Stimulated activated CD4-positive, alpha-beta T cell treated with anti-CD3 and anti-CD28 coated beads, TNF-alpha, amount 100 ng/mL, for 24 hours (primary cell): ENCODE measurements around the gene SLC66A1.
A peak's percentile ranks its signal among the peaks of the same experiment; 100 is the strongest.

Source experiments
- DNase-seq, 3 experiments: peaks; one replicate each; pipeline ENCODE4 v3.0.0-alpha.2; 2020; ENCODE audit warnings: low read depth in 3 of 3

The SLC66A1 gene

DNA sequence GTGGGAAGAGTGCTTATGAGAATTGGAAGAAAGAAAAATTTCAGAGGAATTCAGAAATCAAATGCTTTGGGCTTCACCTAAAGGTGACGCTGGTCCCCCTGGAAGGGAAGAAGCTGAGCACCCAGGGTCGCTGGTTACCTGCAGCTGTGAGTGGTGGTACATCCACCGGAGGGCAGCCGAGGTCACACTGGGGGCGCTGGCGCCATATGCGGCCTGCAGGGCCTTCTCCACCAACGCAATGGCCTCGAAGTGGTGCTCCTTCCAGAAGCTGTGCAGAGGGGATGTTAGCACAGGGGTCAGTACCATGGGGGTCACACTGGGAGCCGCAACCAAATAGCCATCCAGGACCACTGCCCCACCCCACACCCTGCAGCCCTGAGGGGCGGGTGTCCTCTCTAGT lies 6.2 kb upstream of the SLC66A1 start:
- no peak for DNase-seq

GRCh38 chr1:19306941-19307340 lies 5.2 kb upstream of the SLC66A1 start:
- no peak for DNase-seq

GRCh38 chr1:19307794-19308508 lies 4.2 kb upstream of the SLC66A1 start:
- DNase-seq: no peak

DNA sequence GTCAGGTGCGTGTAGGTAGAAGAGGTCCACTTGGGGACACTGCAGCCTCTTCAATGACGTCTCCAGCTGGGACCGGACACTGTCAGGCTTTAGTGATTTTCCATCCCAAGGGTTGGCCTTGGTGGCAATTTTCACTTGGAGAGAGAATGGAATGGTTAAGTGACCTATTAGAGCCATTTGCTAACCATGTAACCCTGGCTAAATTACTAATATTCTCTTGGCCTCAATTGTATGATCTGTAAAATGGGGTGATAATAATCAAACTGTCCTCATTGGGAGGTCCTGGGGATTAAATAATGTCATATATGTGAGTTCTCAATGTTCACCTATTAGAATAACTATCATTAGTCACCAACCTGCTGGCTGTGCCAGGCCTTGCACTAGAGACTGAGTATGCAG lies 3.6 kb upstream of the SLC66A1 start:
- no peak for DNase-seq

GRCh38 chr1:19309123-19309813 lies 2.9 kb upstream of the SLC66A1 start:
- no peak for DNase-seq

- no peak for DNase-seq
These were observed 2.1 kb upstream of the SLC66A1 start for GRCh38 chr1:19310061-19310460.

- no peak for DNase-seq
These were observed 1.2 kb upstream of the SLC66A1 start for GRCh38 chr1:19310720-19311502.

DNA sequence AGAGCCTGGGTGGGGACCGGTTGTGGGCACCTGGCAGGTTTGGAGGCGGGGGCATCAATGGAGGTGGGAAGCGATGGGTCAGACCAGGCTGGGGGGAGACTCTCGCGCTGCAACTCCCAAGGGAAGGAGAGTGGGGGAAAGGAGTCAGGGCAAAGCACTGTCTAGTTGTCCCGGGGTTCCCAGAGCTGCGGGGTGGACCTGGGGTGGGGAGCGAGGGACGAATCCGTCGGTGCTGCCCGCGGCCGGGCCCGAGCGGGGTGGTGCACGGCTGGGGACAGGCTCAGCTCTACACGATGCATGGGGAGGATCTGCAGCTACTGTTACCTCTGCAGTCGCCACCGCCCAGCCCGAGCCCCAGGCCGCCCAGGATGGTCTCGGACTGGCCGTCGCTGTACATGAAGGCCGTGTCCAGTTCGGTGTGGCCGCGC lies 609 bp upstream of the SLC66A1 start:
- DNase-seq: peak in 1 of 3 experiments; percentile 13

DNA sequence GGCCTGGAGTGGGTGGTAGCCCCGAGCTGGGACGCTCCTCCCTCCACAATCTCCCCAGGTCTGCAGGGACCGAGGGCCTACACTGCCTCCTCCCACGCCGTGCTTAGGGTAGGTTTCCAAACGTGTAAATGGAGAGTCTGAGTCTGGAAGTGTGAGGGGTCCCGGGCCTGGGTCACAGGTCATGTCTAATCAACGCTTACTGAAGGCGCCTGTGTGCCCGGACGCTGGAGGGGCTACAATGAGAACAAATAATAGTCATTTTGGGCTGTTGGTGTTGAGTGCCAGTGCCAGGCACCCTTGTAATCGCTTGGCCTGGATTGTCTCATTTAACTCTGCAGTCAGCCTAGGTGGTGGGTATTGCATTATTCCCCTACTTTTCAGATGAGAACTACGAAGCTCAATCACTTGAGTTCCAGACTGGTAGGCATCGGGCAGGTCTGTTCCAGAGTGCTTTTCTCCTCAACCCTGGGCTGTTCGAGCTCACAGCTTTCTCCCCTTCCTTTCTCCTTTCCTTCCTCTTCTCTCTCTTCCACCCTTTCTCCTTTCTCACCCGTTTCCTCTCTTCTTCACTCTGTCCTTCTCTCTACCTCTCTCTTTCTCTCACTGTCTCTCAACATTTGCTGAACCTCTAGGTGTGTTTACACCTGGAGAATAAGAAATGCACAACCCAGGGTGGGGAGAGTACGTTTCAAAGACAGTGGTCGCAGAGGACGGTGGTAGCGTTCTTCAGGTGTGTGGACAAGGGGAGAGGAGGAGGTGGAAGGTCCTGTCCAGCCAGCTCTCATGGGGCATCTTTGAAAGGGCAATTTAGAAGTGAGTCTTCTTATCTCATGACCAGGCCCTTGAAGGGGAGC lies 883 bp downstream of the SLC66A1 start:
- DNase-seq: no peak

GRCh38 chr1:19313636-19313959 lies 1.5 kb downstream of the SLC66A1 start:
- no peak for DNase-seq

DNA sequence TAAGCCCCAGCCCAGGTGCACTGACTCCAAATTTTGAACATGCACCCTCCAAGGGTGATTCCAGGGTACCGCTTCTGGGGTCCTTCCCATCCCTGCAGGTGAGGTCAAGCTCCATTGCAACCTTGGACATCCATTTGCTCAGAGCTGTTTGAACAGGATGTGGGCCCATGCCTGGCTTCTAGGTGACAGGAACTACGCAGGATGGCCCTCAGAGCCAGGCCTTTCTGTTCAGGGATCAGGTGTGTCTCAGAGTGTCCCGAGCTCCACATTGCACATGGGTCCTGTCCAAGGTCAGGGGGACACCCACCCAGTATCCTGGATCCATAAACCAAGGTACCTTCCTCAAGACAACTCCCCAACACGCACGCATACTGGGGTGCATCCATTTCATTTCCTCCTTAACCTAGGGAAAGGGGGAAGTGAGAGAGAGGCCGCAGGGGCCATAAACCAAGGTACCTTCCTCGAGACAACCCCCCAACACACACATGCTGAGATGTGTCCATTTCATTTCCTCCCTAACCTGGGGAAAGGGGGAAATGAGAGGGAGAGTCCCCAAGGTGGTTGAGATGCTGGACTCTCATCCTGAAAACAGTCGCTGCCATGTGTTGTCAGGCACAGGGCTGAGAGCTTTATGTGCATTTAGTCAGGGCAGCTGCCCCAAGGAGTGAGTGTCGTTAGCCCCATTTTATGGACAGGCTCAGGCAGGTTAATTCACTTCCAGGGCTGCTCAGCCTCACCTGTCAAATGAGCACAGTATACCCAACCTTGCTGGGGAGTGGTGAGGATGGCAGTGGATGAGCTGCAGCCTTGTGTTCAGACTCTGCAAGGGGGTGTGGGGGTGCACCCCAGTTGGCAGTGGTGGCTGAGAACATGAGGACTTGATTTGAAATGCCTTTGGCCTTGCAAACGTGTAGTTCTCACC lies 2.1 kb downstream of the SLC66A1 start:
- DNase-seq: no peak

DNA sequence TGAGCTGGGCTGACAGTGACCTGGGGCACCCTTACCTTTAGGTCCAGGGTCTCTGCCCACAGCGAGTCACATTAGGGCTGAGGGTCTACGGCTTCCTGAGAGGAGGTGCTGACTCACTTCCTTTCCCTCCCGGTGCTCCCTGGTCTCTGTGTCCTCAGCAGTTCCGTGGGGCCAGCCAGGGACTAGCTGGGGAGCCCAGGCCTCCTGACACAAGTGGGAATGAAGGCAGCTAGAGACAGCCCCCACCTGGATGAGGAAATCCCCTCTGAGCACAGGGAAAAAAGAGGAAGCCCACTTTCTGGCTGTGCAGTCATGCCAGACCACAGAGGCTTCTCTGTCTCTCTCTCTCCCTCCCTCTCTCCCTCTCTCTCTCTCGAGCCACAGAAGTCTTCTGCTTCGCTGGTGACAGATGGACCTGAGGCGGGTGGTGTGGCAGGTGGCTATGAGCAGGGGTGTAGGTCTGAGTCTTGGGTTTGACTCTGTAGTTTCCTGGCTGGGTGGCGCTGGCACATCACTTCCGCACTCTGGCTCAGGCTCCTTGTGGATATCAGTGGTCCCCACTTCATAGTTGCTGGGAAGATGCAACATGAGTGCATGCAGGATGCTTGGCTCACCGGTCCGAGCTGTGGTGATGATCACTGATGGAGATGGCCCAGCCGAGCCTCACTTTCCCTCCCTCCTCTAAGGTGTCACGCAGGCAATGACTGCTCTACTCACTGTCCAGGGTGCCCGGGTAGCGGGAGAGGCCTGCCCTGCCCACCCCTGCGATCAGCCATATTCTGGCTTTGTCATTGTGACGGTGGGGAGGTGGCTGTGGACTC lies 3.5 kb downstream of the SLC66A1 start:
- DNase-seq: no peak

DNA sequence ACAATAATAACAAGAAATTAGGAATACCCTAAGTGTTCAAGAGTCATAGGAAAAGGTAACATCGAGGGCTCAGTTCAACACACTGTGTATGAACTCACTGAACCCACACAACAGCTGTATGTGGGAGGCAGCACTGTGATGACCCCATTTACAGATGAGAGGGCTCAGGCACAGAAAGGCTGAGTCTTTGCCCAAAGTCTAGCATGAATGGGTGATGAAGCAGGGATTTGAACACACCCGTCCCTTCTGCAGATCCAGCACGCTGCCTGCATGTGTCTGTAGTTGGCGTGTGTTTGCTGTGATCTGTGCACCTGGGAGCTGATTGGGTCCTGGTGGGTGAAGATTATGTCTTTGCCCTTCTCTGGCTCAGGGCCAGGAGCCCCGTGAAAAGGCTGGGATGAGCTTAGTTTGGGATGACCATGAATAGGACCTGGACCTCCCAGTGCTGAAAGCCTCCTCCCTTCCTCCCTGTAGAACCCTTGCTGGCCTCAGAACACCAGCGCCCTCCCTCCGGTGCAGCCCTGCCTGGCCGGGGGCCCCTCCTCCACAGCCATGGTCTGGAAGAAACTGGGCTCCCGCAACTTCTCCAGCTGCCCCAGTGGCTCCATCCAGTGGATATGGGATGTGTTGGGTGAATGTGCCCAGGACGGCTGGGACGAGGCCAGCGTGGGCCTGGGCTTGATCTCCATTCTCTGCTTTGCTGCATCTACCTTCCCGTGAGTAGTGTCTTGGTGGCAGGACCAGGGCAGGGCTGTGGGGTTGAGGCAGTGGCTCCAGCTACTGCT lies 5.2 kb downstream of the SLC66A1 start:
- no peak for DNase-seq

GRCh38 chr1:19319196-19319595 lies 7.1 kb downstream of the SLC66A1 start:
- DNase-seq: no peak

GRCh38 chr1:19321071-19321470 lies 8.9 kb downstream of the SLC66A1 start:
- no peak for DNase-seq

DNA sequence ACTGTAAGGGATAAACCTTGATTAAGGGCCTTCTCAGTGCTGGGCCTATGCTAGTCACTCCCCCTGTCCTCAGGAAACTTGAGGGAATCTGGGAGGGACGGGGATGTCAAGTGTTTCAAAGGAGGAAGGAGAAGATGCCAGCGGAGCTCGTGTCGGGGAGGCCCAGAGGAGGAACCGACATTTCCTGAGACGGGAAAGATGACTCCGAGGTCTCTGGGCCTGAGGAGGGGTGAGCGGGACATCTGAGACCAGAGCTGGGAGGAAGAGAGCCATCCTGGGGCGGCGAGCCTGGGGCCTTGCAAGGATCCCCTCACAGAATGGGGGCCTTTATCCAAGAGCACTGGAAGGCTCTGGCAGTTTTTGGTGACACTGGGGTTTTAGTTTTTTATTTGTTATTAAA lies 10.4 kb downstream of the SLC66A1 start:
- no peak for DNase-seq

DNA sequence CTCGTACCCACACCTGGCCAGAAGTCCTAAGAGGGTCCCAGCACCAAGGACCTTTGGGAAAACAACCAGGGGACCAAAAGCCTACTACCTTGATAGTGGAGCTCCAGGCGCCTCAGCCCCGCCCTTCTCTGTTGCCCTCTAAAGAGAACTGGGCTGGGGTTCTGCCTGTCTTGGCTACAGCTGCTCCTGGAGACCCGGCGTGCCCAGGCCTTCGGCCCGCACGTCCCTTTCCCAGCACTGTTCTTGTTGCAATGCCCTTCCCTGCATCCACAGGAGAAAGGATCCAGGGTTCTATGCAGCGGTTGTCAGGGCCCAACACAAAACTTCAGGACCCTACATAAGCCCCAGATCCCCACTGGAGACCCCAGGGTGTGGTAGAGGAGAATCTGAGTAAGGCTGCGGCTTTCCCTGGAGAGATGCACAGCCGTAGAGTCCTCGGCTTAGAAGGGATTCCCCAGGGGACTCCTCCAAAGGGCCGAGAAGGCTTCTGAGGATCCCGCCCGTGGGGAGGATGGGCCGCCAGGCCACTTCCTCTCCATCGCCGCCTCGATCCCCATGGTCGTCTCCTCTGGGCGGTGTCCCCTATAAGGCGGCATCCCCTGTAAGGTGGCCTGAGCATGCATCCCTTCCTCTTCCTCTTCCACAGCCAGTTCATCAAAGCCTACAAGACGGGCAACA lies 12.0 kb downstream of the SLC66A1 start:
- no peak for DNase-seq

GRCh38 chr1:19324665-19324990 lies 12.5 kb downstream of the SLC66A1 start:
- no peak for DNase-seq
